HG02623 (cell line): ENCODE results near the gene TNFRSF13B.
"Not testable (repeated sequence)": the region's sequence is repeated elsewhere in the genome, so short reads cannot be mapped to it uniquely, and the experiment has no call there.

ENCODE experiments used
- ATAC-seq: cut with Tn5 transposase; IDR thresholded peaks from one replicate; pipeline ENCODE4 v1.9.1; 2021; ENCODE audit warnings: moderate library complexity; ENCODE audit not compliant: unreplicated experiment

Gene TNFRSF13B

DNA sequence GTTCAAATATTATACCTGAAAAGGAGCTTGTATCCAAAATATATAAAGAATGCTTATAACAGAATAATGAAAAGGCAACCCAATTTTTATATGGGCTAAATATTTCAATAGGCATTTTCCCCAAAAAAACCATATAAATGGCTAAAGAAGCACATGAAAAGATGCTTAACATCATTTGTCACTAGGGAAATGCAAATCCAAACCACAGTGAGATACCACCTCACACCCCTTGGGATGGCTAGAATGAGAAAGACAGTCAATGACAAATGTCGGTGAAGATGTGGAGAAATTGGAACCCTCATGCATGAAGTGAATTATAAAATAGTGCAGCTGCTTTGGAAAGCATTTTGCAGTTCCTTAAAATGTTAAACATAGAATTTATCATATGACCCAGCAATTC, 3.1 kb downstream of the TNFRSF13B start:
- no peak for ATAC-seq

GRCh38 chr17:16962804-16963203, 9.1 kb downstream of the TNFRSF13B start:
- no peak for ATAC-seq

DNA sequence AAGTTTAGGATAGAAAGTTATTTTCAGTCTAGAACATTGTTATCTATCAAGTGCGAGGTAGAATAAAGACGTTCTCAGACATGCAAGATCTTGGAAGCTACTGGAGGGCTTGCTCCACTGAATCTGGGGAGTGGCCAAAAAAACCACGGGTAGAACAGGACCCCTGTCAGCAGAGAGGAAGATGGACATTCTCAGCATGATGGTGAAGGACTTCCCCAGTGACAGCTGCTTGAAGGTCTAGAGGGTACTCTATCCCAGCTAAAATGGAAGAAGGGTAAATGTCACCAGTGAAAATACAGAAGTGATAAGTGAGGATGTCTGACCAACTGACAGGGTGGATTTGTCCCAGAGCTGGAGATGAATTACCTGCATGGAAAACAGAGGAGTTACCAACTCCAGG, 10.1 kb downstream of the TNFRSF13B start:
- no peak for ATAC-seq

- ATAC-seq: not testable (repeated sequence)
Measured at GRCh38 chr17:16961022-16961421, 10.9 kb downstream of the TNFRSF13B start.

DNA sequence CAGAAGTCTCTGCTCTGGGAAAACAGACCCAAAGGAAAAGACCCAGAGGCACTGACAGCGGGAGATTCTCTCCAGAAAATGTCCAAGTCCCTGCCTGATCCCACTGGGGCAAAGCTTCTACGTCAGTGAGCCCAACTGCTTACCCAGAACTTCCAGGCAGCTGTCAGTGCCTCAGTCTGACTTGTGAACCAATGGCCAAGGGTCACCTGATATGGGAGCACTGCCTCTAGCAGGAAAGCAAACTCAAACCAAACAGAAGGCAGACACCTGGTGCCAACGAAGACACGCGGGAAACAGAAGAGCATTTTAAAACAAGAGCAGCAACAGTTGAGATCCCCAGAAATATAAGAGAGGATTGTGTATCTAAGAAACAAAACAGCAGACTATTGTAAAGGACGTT, 16.9 kb downstream of the TNFRSF13B start:
- not testable (repeated sequence) for ATAC-seq

DNA sequence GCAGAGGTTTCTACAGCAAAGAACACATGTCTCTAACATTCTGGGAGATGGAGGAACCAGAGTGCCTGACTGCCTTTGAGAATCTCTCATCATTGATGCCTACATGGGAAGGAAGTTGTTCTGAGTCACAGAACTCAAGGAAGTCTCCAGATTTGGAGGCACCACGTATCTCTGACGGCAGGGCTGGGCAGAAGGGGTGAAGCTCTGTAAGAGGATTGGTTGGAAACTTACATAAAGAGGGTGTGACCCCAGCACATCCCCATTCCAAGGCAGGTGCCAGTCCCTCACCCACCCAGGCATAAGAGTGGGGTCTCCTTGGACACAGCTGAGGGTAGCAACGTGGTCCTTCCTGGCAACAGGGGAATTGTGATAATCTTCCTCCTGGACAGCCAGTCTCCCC, 17.4 kb downstream of the TNFRSF13B start:
- no peak for ATAC-seq

GRCh38 chr17:16953841-16954240, 18.1 kb downstream of the TNFRSF13B start:
- no peak for ATAC-seq

DNA sequence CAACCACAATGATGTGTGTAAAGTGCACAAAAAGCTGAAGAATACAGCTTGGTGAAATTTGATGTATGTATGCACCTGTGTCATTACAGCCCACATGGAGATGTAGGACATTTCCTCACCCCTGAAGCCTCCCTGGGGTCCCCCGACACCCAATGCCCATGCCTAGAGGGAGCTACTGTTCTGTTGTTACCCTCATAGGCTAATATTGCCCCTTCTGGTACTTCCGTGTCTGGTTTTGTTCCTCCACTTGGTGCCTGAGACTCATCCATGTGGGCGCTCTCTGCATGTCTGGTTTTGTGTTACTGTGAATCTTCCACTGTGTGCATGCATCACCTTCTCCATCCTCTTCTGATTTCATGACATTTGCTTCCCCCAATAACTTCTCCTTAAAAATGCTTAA, 18.6 kb downstream of the TNFRSF13B start:
- ATAC-seq: no peak

DNA sequence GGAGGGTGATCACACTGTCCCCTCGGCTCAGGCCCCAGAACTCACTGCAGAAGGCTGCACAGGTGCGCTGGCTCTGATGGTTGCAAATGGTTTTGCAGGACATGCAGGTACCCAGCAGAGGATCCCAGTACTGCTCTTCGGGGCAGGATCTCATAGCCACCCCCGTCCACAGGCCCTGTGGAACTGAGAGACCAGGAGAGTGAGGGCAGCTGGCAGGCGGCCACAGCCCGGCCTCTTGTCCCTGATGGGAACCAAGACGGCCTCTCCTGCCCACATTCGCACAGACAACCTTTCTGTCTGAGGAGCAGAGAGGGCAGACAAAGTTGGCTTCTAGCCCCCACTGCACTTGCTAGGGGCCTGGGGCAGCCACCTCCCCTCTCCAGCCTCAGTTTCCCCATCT, 19.5 kb downstream of the TNFRSF13B start:
- ATAC-seq: no peak

DNA sequence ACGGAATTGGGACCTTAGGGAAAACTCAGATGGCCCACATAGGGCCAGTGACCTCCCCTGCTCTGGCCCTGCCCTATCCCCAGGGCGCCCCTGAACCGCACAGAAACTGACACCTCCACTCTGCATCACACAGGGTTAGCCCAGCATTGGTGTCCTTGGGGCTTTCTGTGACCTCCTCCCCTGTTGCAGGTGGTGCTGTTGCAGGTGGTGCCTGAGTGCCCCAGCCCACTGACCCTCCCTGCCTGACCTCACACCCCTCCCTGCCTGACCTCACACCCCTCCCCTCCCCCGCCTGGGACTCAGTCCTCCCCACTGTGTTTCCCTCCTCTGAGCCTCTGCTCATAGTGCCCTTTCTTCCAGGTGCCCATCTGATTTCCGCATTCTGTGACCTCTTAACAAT, 21.4 kb downstream of the TNFRSF13B start:
- no peak for ATAC-seq

GRCh38 chr17:16948587-16949376, 23.1 kb downstream of the TNFRSF13B start:
- ATAC-seq: no peak

DNA sequence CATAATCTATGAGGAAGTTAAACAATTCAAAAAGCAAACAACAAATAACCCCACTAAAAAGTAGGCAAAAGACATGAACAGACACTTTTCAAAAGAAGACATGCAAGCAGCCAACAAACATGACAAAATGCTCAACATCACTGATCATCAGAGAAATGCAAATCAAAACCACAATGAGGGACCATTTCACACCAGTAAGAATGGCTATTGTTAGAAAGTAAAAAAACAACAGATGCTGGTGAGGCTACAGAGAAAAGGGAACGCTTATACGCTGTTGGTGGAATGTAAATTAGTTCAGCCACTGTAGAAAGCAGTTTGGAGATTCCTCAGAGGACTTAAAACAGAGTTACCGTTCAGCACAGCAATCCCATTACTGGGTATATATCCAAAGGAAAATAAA, 24.4 kb downstream of the TNFRSF13B start:
- ATAC-seq: peak; percentile 45

DNA sequence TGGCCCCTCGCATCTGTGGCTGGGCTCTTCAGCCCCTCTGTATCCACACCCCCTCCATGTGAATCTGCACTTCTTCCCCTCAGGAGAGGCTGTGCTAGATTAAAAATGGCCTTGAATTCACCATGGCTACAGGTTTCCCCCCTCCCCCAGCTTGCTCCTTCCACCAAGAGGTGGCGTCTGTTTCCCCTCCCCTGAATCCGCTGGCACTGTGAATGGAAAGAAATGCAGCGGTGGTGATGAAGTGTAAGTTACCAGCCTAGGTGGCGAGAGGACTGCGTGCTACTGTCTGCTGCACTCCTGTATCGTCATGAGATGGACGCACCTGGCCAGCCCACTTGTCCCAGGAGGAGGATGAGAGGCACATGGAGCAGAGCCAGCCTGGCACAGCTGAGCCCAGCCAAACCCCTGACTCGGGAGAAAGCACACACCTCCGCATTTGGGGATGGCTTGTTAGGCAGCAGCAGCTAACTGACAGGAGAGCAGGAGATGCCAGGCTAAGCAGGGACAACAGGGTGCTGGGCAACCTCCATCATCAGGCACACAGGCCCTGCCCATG, 26.2 kb downstream of the TNFRSF13B start:
- no peak for ATAC-seq

DNA sequence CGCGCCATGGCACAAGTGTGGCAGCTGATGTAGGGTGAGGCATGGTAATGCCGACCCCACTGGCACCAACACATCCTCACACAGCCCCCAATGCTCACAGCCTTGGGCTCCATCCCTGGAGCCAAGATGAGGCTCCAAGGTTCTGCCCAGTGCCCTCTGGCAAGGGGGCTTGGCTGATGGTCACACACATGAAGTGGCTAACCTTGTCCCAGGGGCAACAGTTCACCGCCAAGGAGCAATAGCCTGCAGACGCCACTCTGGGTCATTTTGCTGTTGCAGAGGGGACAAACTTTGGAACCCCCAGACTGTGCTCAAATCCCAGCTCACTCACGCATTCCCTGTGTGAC, 26.8 kb downstream of the TNFRSF13B start:
- ATAC-seq: no peak

- no peak for ATAC-seq
Measured at GRCh38 chr17:16944334-16945135, 27.4 kb downstream of the TNFRSF13B start.

DNA sequence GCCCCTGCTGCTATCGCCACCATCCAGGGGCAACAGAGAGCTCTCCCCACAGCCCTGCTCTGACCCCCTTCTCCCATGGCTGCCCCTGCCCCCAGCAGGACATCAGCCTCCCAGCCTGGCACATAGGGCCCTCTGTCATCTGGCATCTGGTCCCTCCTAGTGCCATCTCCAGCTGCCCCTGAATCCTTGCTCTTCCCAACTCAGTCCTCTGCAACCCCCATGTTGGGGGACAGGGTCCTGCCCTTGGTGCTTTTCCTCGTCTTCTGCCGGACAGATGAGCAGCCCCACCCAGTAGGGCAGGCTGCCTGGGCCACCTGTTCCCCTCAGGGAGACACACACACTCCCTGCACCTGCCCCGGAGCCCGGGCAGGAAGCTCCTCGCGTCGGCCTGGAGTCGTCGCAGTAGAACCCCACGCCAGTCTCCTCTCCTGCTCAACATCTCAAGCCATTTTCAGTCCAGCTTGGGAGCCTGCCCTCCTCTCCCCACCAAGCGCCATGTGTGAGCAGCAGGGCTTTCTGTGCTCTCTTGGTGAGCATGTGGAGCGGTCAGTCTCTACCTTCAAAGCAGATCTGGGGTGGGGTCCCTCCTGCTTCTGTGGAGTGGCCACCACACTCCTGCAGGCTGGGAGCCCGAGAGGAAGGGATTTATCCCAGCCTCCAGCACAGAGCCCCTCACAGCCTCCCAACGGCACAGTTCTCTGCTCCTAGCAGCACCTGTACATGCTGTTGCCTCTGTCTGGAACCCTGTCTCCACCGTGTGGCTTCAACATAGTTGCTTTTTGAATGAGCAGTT, 28.2 kb downstream of the TNFRSF13B start:
- no peak for ATAC-seq

GRCh38 chr17:16943032-16943352, 28.9 kb downstream of the TNFRSF13B start:
- no peak for ATAC-seq

- no peak for ATAC-seq
Measured at GRCh38 chr17:16942141-16943031, 29.5 kb downstream of the TNFRSF13B start.

DNA sequence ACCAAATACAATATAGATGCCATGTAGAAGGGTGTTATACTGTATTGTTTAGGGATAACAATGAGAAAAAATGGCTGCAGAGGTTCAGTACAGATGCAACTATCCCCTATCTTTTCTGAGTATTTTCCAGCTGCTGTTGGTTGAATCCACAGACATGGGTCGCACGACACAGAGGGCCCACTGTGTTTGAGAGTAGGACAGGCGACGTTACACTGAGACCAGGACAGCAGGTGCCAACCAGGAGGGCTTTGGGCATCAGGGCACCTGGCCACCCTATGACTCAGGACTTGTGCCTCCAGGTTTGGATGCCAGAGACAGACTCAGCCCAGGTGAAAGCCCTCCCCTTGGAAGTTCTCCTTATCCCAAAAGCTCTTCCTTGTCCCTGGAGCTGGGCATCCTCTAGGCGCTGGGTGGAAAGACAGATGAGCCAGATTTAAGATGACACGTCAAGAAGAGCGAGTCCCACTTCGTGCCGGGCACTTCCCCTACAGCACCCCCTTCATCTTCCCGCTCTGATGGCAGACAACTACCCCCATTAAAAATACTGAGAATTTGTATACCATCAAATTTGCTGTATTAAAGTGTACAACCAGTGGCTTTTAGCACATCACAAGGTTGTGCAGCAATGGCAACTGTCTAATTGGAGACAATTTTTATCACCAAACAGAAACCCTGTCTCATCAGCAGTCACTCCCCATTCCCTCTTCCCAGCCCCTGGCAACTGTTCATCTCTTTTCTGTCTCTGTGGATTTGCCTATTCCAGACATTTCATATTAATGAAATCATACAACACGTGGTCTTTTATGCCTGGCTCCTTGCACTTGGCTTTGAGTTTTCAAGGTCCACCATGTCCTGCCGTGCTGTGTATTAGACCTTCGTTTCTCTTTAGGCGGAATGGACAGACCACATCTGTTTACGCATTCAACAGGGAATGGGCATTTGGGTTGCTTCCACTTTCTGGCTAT, 30.6 kb downstream of the TNFRSF13B start:
- ATAC-seq: no peak
